BLaER1 treated with 17β-estradiol and CSF1 and Interleukin-3, amounts not matched to agents 10 nM and 100 nM (cell line): Measurements from ENCODE around the gene ANKS1B.

ENCODE experiments used
- H3K27ac ChIP-seq, 11 experiments: shearing (Covaris generic); formaldehyde crosslinking; 2 replicates each; pipeline ENCODE4 v1.8.1; 2022
- H3K27me3 ChIP-seq, 11 experiments: shearing (Covaris generic); formaldehyde crosslinking; 2 replicates each; pipeline ENCODE4 v1.8.1; 2022
- H3K36me3 ChIP-seq, 11 experiments: shearing (Covaris generic); formaldehyde crosslinking; 2 replicates each; pipeline ENCODE4 v1.8.1; 2022
- H3K4me1 ChIP-seq, 10 experiments: shearing (Covaris generic); formaldehyde crosslinking; 2 replicates each; pipeline ENCODE4 v1.8.1; 2022
- H3K4me2 ChIP-seq, 11 experiments: shearing (Covaris generic); formaldehyde crosslinking; 2 replicates each; pipeline ENCODE4 v1.8.1; 2022
- H3K4me3 ChIP-seq, 10 experiments: shearing (Covaris generic); formaldehyde crosslinking; 2 replicates each; pipeline ENCODE4 v1.8.1; 2022
- H3K9ac ChIP-seq, 11 experiments: shearing (Covaris generic); formaldehyde crosslinking; 2 replicates each; pipeline ENCODE4 v1.8.1; 2022
- H3K9me3 ChIP-seq, 11 experiments: shearing (Covaris generic); formaldehyde crosslinking; replicated peaks in 1 of 11; 2 replicates each; pipeline ENCODE4 v1.8.1; 2022
- H4K20me1 ChIP-seq, 11 experiments: shearing (Covaris generic); formaldehyde crosslinking; 2 replicates each; pipeline ENCODE4 v1.8.1; 2022
- Cebpa-rat ChIP-seq, 11 experiments: shearing (Covaris generic); IDR thresholded peaks; 2 replicates each; pipeline ENCODE4 v1.8.1; 2022

Gene ANKS1B

DNA sequence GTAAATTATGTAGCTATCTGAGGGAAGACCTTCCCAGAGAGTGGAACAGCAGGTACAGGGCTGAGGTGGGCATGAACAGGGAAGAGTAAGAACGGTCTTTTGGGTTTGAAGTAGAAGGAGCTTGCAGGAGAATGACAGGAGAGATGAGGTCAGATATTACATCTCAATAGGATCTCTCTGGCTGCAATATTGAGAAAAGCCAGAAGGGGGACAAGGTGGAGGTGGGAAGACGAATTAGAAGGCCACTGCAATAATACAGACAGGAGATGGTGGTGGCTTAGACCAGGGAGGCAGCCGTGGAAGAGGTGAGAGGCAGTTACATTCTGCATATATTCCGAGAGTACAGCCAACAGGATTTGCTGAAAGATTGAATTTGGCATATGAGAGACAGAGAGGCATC is 1029.5 kb downstream of the ANKS1B start:
- no peak overlapping the region for H3K4me2 ChIP-seq
- no peaks in the 10 kb centered on the region for H4K20me1 ChIP-seq
- TF ChIP-seq Cebpa-rat (IDR thresholded peaks at IDR 0.05) = no peak
- no peak overlapping the region for H3K4me3 ChIP-seq
- peaks cover 0 to 48% (median 5%) of the 10 kb centered on the region in 11 experiments; a peak in 10 of 22 replicates for H3K36me3 ChIP-seq
- no peaks in the 10 kb centered on the region for H3K4me1 ChIP-seq
- no peak overlapping the region for H3K9ac ChIP-seq
- H3K27me3 ChIP-seq = no peaks in the 10 kb centered on the region
- H3K27ac ChIP-seq = no peak overlapping the region
- peaks cover 0 to 6% (median under 1%) of the 10 kb centered on the region in 11 experiments; a peak in 4 of 22 replicates for H3K9me3 ChIP-seq

DNA sequence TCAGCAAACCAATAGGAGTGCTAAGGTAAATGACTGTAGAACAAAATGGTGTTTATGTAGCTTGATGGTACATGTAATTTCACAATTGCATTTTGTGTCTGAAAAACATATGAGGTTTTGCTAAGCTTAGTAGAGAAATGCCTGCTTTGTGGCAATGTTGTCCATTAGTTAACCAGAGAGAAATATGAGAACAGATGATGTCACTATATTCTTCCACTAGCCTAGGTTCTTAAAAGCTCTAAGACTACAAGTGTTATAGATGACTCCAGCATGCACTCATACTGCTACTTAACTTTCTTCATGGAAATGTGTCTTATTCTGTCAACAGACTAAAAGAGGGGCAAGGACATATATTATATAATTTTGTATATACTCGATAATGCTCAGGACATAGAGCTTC is 1030.2 kb downstream of the ANKS1B start:
- no peaks in the 10 kb centered on the region for H3K27me3 ChIP-seq
- no peak overlapping the region for H3K9ac ChIP-seq
- no peaks in the 10 kb centered on the region for H4K20me1 ChIP-seq
- H3K36me3 ChIP-seq = peaks cover 0 to 49% (median 5%) of the 10 kb centered on the region in 11 experiments; a peak in 9 of 22 replicates
- H3K4me2 ChIP-seq = no peak overlapping the region
- no peak overlapping the region for H3K27ac ChIP-seq
- no peak for TF ChIP-seq Cebpa-rat (IDR thresholded peaks at IDR 0.05)
- no peaks in the 10 kb centered on the region for H3K4me1 ChIP-seq
- no peak overlapping the region for H3K4me3 ChIP-seq
- H3K9me3 ChIP-seq = no peaks in the 10 kb centered on the region

DNA sequence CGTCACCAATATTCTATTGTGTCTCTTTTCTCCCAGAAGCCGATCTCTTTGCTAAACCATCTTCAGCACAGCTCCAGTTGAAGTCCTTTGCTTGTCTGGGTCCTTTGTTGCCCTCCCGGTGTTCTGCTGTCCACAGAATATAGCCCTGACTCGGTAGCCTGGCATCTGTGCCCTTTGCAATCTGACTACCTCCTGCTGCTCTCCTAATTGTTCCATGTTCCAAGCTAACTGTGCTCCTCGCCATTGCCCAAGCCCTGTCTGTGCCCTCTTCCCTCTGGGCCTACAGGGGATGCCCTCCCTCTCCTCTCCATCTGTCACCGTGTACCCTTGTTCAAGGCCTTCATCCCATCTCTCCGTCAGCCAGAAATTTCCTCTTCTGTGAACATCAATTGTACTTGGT is 1033.3 kb downstream of the ANKS1B start:
- H3K36me3 ChIP-seq = peaks cover 0 to 61% (median 10%) of the 10 kb centered on the region in 11 experiments; a peak in 10 of 22 replicates
- no peak overlapping the region for H3K4me3 ChIP-seq
- H3K9ac ChIP-seq = no peak overlapping the region
- H3K9me3 ChIP-seq = no peaks in the 10 kb centered on the region
- no peaks in the 10 kb centered on the region for H3K4me1 ChIP-seq
- H3K27ac ChIP-seq = no peak overlapping the region
- H4K20me1 ChIP-seq = no peaks in the 10 kb centered on the region
- H3K27me3 ChIP-seq = no peaks in the 10 kb centered on the region
- no peak for TF ChIP-seq Cebpa-rat (IDR thresholded peaks at IDR 0.05)
- no peak overlapping the region for H3K4me2 ChIP-seq

DNA sequence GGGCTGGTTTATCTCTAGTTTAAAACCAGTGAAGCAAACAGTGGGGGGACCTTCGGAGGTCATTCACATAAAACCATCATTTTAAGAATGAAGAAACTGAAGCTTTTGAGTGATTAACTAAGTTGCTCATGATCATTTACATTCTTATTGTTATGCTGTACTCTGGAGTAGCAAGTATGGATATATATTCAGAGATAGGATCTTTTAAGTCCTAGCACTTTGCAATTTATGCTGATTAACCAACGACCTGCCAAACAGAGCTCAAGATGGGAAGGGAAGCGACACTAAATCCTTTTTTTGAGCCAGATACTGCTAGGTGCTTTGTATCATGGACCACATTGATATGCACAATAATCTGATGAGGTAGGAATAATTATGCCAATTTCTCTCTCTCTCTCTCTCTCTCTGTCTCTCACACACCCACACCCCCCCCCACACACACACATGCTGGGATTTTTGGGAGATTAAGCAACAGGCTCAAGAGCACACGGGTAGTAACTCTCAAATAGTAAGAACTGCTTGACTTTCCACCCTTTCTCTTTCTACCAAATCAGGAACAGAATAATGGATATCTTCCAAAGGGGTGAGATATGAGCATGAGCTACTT is 1036.3 kb downstream of the ANKS1B start:
- no peak overlapping the region for H3K4me2 ChIP-seq
- no peaks in the 10 kb centered on the region for H3K27me3 ChIP-seq
- H4K20me1 ChIP-seq = no peaks in the 10 kb centered on the region
- no peak for TF ChIP-seq Cebpa-rat (IDR thresholded peaks at IDR 0.05)
- H3K9ac ChIP-seq = no peak overlapping the region
- no peaks in the 10 kb centered on the region for H3K9me3 ChIP-seq
- H3K27ac ChIP-seq = no peak overlapping the region
- H3K4me1 ChIP-seq = no peaks in the 10 kb centered on the region
- no peak overlapping the region for H3K4me3 ChIP-seq
- H3K36me3 ChIP-seq = peaks cover 0 to 80% (median 32%) of the 10 kb centered on the region in 11 experiments; a peak in 13 of 22 replicates

DNA sequence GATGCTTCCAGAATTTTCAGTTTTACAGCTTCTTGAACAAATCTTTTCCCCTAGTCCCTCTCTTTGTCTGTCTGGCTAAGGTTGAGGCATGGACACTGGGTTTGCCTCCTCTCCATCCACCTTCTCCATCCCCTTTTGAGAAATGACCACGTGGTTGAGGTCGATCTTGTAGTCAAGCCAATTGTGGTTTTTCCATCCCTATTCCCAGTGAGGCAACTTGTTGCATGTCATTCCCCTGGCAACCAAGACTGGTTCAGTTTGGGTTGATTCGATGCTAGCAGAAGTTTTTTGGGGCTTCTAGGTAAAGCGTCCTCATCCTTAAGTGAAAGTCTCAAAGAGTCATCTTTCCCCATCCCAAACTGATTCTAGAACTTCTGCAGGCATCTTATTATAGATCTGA is 1038.9 kb downstream of the ANKS1B start:
- TF ChIP-seq Cebpa-rat (IDR thresholded peaks at IDR 0.05) = no peak
- Histone ChIP-seq H3K27ac (no peak overlapping the region), H4K20me1 (no peaks in the 10 kb centered on the region), H3K4me3 (no peak overlapping the region), H3K27me3 (no peaks in the 10 kb centered on the region), H3K9me3 (no peaks in the 10 kb centered on the region), H3K9ac (no peak overlapping the region), H3K4me2 (no peak overlapping the region), H3K36me3 (peaks cover 0 to 74% (median 32%) of the 10 kb centered on the region in 11 experiments; a peak in 13 of 22 replicates), H3K4me1 (no peaks in the 10 kb centered on the region)

DNA sequence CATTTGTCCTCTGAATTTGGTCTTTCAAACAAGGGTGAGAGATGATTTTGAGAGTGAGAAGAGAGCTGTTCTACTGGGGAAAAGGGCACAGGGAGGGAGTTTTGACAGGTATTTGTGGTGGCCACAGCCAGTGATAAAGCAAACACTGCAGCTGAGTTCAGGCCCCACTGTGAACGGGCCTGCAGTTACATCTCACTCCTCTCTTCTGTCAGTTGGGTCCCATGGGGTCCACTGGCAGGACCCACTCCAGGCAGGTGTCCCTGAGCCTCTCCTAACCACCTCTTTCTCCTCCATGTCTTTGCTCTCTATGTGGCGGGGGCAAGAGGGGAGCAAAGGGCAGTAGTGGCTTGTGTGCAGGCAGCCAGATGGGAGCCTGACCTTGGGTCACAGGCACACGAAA is 1044.8 kb downstream of the ANKS1B start:
- Histone ChIP-seq H3K9me3 (peaks cover 0 to 30% (median 19%) of the 10 kb centered on the region in 11 experiments; a peak in 16 of 22 replicates), H3K4me3 (no peak overlapping the region), H3K36me3 (peaks cover 0 to 69% (median 18%) of the 10 kb centered on the region in 11 experiments; a peak in 12 of 22 replicates), H3K9ac (no peak overlapping the region), H3K27ac (no peak overlapping the region), H4K20me1 (no peaks in the 10 kb centered on the region), H3K27me3 (no peaks in the 10 kb centered on the region), H3K4me1 (no peaks in the 10 kb centered on the region), H3K4me2 (no peak overlapping the region)
- TF ChIP-seq Cebpa-rat (IDR thresholded peaks at IDR 0.05) = no peak

DNA sequence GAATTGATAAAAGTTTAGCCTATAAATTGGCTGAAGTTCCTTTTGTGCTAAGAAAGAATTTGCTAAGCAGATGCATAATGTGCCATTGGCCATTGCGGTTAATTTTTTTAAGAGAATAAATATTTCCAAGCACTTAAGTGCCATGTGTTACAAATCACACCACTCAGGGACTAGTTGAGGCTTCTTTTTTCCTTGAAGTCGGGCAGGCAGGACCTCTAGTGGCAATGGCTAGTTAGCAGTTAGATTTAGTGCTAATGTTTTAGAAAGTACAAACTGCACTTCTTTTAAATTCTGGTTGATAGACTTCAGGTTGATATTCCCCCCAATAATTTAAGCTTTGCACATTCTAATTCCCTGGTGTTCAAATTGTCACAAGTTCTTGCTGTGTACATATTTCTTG is 1045.4 kb downstream of the ANKS1B start:
- H3K27me3 ChIP-seq = no peaks in the 10 kb centered on the region
- TF ChIP-seq Cebpa-rat (IDR thresholded peaks at IDR 0.05) = no peak
- H3K36me3 ChIP-seq = peaks cover 0 to 67% (median 12%) of the 10 kb centered on the region in 11 experiments; a peak in 12 of 22 replicates
- no peaks in the 10 kb centered on the region for H3K4me1 ChIP-seq
- H4K20me1 ChIP-seq = no peaks in the 10 kb centered on the region
- H3K4me3 ChIP-seq = no peak overlapping the region
- no peak overlapping the region for H3K27ac ChIP-seq
- H3K9ac ChIP-seq = no peak overlapping the region
- no peak overlapping the region for H3K4me2 ChIP-seq
- peaks cover 0 to 30% (median 20%) of the 10 kb centered on the region in 11 experiments; a peak in 16 of 22 replicates for H3K9me3 ChIP-seq

DNA sequence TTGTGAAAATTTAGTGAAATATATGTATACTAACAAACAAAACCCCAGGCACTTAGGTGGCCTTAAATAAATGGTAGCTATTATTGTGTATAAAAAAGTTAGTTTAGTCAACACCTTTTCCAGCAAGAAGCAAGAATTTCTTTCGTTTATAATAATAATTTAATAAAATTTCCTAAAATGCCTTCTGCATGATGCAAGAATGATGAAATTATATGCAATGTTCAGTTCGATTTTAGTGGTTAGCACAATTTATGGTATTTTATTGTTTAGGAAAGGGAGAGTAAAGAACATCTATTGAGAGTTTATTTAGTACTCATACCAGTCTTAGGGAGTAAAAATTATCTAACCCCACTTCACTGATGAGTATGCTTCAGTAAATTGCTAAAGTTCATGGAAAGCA is 1048.9 kb downstream of the ANKS1B start:
- no peaks in the 10 kb centered on the region for H3K4me1 ChIP-seq
- H3K27ac ChIP-seq = no peak overlapping the region
- no peaks in the 10 kb centered on the region for H3K27me3 ChIP-seq
- no peak for TF ChIP-seq Cebpa-rat (IDR thresholded peaks at IDR 0.05)
- H3K4me2 ChIP-seq = no peak overlapping the region
- H3K4me3 ChIP-seq = no peak overlapping the region
- H3K9me3 ChIP-seq = peaks cover 0 to 30% (median 20%) of the 10 kb centered on the region in 11 experiments; a peak in 16 of 22 replicates
- no peaks in the 10 kb centered on the region for H4K20me1 ChIP-seq
- no peak overlapping the region for H3K9ac ChIP-seq
- peaks cover 0 to 57% (median 5%) of the 10 kb centered on the region in 11 experiments; a peak in 11 of 22 replicates for H3K36me3 ChIP-seq

DNA sequence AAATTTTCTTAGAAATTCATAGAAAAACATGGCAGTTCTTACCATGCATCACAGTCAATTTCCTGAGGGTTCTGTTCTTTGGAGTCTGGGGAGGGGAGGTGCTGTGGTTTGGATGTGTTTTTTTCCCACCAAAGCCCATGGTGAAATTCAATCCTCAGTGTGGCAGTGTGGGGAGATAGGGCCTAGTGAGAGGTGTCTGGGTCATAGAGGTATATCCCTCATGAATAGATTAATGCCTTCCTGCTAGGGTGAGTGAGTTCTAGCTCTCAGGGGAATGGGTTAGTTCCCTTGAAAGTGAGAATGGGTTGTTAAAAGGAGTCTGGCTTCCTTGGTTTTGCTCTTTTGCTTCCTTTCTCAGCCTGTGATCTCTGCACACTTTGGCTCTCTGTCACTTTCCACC is 1061.9 kb downstream of the ANKS1B start:
- no peak overlapping the region for H3K9ac ChIP-seq
- H3K4me2 ChIP-seq = peak overlapping the region in 5 of 11 experiments; percentile 7 to 49 (median 22); a peak in 6 of 22 replicates
- H4K20me1 ChIP-seq = no peaks in the 10 kb centered on the region
- H3K9me3 ChIP-seq = no peaks in the 10 kb centered on the region
- H3K4me1 ChIP-seq = peaks cover 0 to 24% (median 13%) of the 10 kb centered on the region in 10 experiments; a peak in 11 of 20 replicates
- no peaks in the 10 kb centered on the region for H3K27me3 ChIP-seq
- H3K4me3 ChIP-seq = no peak overlapping the region
- H3K36me3 ChIP-seq = peaks cover 0 to 22% (median 3%) of the 10 kb centered on the region in 11 experiments; a peak in 8 of 22 replicates
- no peak overlapping the region for H3K27ac ChIP-seq
- no peak for TF ChIP-seq Cebpa-rat (IDR thresholded peaks at IDR 0.05)
